Neuronal stem cell (in vitro differentiated cells): ENCODE results near the gene MRGPRF.

ENCODE experiments used
- DNase-seq: peaks from one replicate; pipeline ENCODE4 v3.0.0-alpha.2; 2013; ENCODE audit warnings: low spot score
- H2AFZ ChIP-seq: one replicate; pipeline ENCODE4 v1.6.1; 2013; ENCODE audit warnings: mild to moderate bottlenecking, low read length, inconsistent platforms
- H2AK5ac ChIP-seq: 2 replicates; pipeline ENCODE4 v1.6.1; 2013; ENCODE audit warnings: low read depth, mild to moderate bottlenecking, inconsistent platforms, low read length, moderate library complexity, mixed read lengths
- H2BK120ac ChIP-seq: 2 replicates; pipeline ENCODE4 v1.6.1; 2013; ENCODE audit warnings: low read depth, mild to moderate bottlenecking, inconsistent platforms, low read length, moderate library complexity, mixed read lengths
- H2BK12ac ChIP-seq: one replicate; pipeline ENCODE4 v1.6.1; 2013; ENCODE audit warnings: low read length, inconsistent platforms
- H2BK15ac ChIP-seq: 2 replicates; pipeline ENCODE4 v1.6.1; 2013; ENCODE audit warnings: mild to moderate bottlenecking, low read length, inconsistent platforms, mixed read lengths
- H2BK5ac ChIP-seq: one replicate; pipeline ENCODE4 v1.6.1; 2013; ENCODE audit warnings: inconsistent platforms, mild to moderate bottlenecking, low read length, moderate library complexity
- H3K14ac ChIP-seq: one replicate; pipeline ENCODE4 v1.6.1; 2013; ENCODE audit warnings: low read length, inconsistent platforms
- H3K18ac ChIP-seq: 2 replicates; pipeline ENCODE4 v1.6.1; 2013; ENCODE audit warnings: low read length, inconsistent platforms
- H3K23ac ChIP-seq: 2 replicates; pipeline ENCODE4 v1.6.1; 2013; ENCODE audit warnings: low read depth, mild to moderate bottlenecking, mixed read lengths, low read length, inconsistent platforms; ENCODE audit not compliant: poor library complexity
- H3K27ac ChIP-seq: replicated peaks from 3 replicates; pipeline ENCODE4 v1.5.1; 2013; ENCODE audit warnings: low read length, inconsistent platforms
- H3K27me3 ChIP-seq, 3 experiments: 2 replicates each; pipeline ENCODE4 v1.6.1; 2013; ENCODE audit warnings: low read length in 3 of 3, mild to moderate bottlenecking in 2 of 3, inconsistent platforms in 1 of 3, low read depth in 1 of 3, mixed read lengths in 1 of 3, moderate library complexity in 1 of 3; ENCODE audit not compliant: control insufficient read depth in 3 of 3, insufficient read depth in 3 of 3
- H3K36me3 ChIP-seq, 2 donors: replicated peaks in 1 of 2; 2 replicates each; pipeline ENCODE4 v1.6.1; 2013; ENCODE audit warnings: low read length in 2 of 2; ENCODE audit not compliant: control insufficient read depth in 2 of 2, insufficient read depth in 2 of 2
- H3K4ac ChIP-seq: 2 replicates; pipeline ENCODE4 v1.6.1; 2013; ENCODE audit warnings: inconsistent platforms, mild to moderate bottlenecking, low read length, moderate library complexity
- H3K4me1 ChIP-seq, 2 donors: 1 replicate in 1 of 2; 2 replicates in 1 of 2; pipeline ENCODE4 v1.6.1; 2013; ENCODE audit warnings: low read length in 2 of 2, low read depth in 1 of 2; ENCODE audit not compliant: control insufficient read depth in 2 of 2, insufficient read depth in 1 of 2
- H3K4me2 ChIP-seq: one replicate; pipeline ENCODE4 v1.6.1; 2013; ENCODE audit warnings: mild to moderate bottlenecking, low read length, inconsistent platforms; ENCODE audit not compliant: insufficient read depth, poor library complexity, severe bottlenecking
- H3K4me3 ChIP-seq, 2 donors: 2 replicates each; pipeline ENCODE4 v1.5.1; 2013; ENCODE audit warnings: low read length in 2 of 2, mild to moderate bottlenecking in 2 of 2, inconsistent platforms in 1 of 2, moderate library complexity in 1 of 2
- H3K79me1 ChIP-seq: one replicate; pipeline ENCODE4 v1.6.1; 2013; ENCODE audit warnings: low read depth, mild to moderate bottlenecking, inconsistent platforms, low read length, moderate library complexity
- H3K9ac ChIP-seq: one replicate; pipeline ENCODE4 v1.6.1; 2013; ENCODE audit warnings: mild to moderate bottlenecking, low read depth, low read length, inconsistent platforms; ENCODE audit not compliant: poor library complexity
- H3K9me3 ChIP-seq, 2 donors: replicated peaks in 1 of 2; 2 replicates each; pipeline versions ENCODE3 to v1.6.1; 2013; ENCODE audit warnings: low read length in 2 of 2, mild to moderate bottlenecking in 2 of 2, inconsistent platforms in 1 of 2, low read depth in 1 of 2, mixed read lengths in 1 of 2, moderate library complexity in 1 of 2; ENCODE audit not compliant: control insufficient read depth in 2 of 2, insufficient read depth in 1 of 2
- H4K8ac ChIP-seq: one replicate; pipeline ENCODE4 v1.6.1; 2013; ENCODE audit warnings: low read depth, mild to moderate bottlenecking, inconsistent platforms, low read length, moderate library complexity
- H4K91ac ChIP-seq: one replicate; pipeline ENCODE4 v1.6.1; 2013; ENCODE audit warnings: low read length, low read depth, mild to moderate bottlenecking, inconsistent platforms; ENCODE audit not compliant: poor library complexity
- WGBS, 2 donors: extraction: QIAGEN DNeasy Blood & Tissue Kit; methylation state at CpG; one replicate each; pipeline ENCODE4 v1.1.7; 2013; ENCODE audit warnings: missing lambda C conversion rate in 2 of 2, mixed read lengths in 1 of 2; ENCODE audit not compliant: insufficient read length in 2 of 2, insufficient replicate concordance in 1 of 2; ENCODE audit errors: extremely low coverage in 2 of 2; 5-methylcytosine and 5-hydroxymethylcytosine counted together

MRGPRF gene

GRCh38 chr11:69035150-69035945 lies 22.3 kb upstream of the MRGPRF start:
- Histone ChIP-seq H3K14ac (no peak overlapping the region), H3K4ac (no peak overlapping the region), H3K27me3 (peaks cover 0 to 2% (median 0%) of the 10 kb centered on the region in 3 experiments), H3K4me3 (no peak overlapping the region), H3K79me1 (no peaks in the 10 kb centered on the region), H2AK5ac (peak overlapping the region; percentile 74), H3K18ac (peak overlapping the region; percentile 50), H4K91ac (peak overlapping the region; percentile 11), H3K36me3 (no peaks in the 10 kb centered on the region), H3K9ac (no peak overlapping the region), H2BK12ac (peak overlapping the region; percentile 78), H2AFZ (peak overlapping the region; percentile 73), H2BK120ac (no peak overlapping the region), H2BK5ac (peak overlapping the region; percentile 87), H3K9me3 (no peaks in the 10 kb centered on the region), H3K23ac (peak overlapping the region; percentile 58), H3K4me2 (no peak overlapping the region), H3K27ac (no peak overlapping the region), H2BK15ac (peak overlapping the region; percentile 96), H4K8ac (peak overlapping the region; percentile 56), H3K4me1 (peaks cover 3 to 9% of the 10 kb centered on the region in 2 donors)
- no peak for DNase-seq
- no CpG with 5 or more reads among the region's 21 CpGs for WGBS, 2 donors

GRCh38 chr11:69034123-69034867 lies 21.2 kb upstream of the MRGPRF start:
- H3K23ac ChIP-seq, result peak overlapping the region; percentile 65
- no CpG with 5 or more reads among the region's 22 CpGs for WGBS, 2 donors
- no peaks in the 10 kb centered on the region for H3K36me3 ChIP-seq
- no peak overlapping the region for H3K14ac ChIP-seq
- no peak for DNase-seq
- no peak overlapping the region for H2BK5ac ChIP-seq
- H3K27me3 ChIP-seq, result peaks cover 0 to 4% (median 0%) of the 10 kb centered on the region in 3 experiments
- H4K91ac ChIP-seq, result no peak overlapping the region
- peak overlapping the region; percentile 61 for H2BK120ac ChIP-seq
- peak overlapping the region; percentile 90 for H2AK5ac ChIP-seq
- H3K9me3 ChIP-seq, result no peaks in the 10 kb centered on the region
- peak overlapping the region; percentile 91 for H2BK15ac ChIP-seq
- no peak overlapping the region for H3K4me3 ChIP-seq
- H2BK12ac ChIP-seq, result peak overlapping the region; percentile 30
- H3K27ac ChIP-seq, result no peak overlapping the region
- H3K4ac ChIP-seq, result peak overlapping the region; percentile 76
- no peak overlapping the region for H3K4me2 ChIP-seq
- peak overlapping the region; percentile 86 for H4K8ac ChIP-seq
- no peaks in the 10 kb centered on the region for H3K79me1 ChIP-seq
- H3K18ac ChIP-seq, result peak overlapping the region; percentile 85
- H3K4me1 ChIP-seq, result peaks cover 0 to 9% of the 10 kb centered on the region in 2 donors
- H2AFZ ChIP-seq, result peak overlapping the region; percentile 76
- H3K9ac ChIP-seq, result no peak overlapping the region

- Histone ChIP-seq H3K27me3 (peaks cover 0 to 4% (median 0%) of the 10 kb centered on the region in 3 experiments), H2BK15ac (no peak overlapping the region), H3K4ac (no peak overlapping the region), H3K4me3 (no peak overlapping the region), H3K27ac (no peak overlapping the region), H3K18ac (peak overlapping the region; percentile 55), H2BK12ac (no peak overlapping the region), H2BK5ac (no peak overlapping the region), H3K14ac (no peak overlapping the region), H3K23ac (no peak overlapping the region), H3K79me1 (no peaks in the 10 kb centered on the region), H2AK5ac (peak overlapping the region; percentile 90), H3K4me2 (no peak overlapping the region), H3K9me3 (no peaks in the 10 kb centered on the region), H3K36me3 (no peaks in the 10 kb centered on the region), H4K91ac (no peak overlapping the region), H2AFZ (no peak overlapping the region), H4K8ac (no peak overlapping the region), H3K9ac (no peak overlapping the region), H2BK120ac (no peak overlapping the region), H3K4me1 (peaks cover 0 to 9% of the 10 kb centered on the region in 2 donors)
- no CpG with 5 or more reads among the region's 11 CpGs for WGBS, 2 donors
- no peak for DNase-seq
Measured at GRCh38 chr11:69033431-69033830, 20.4 kb upstream of the MRGPRF start.

GRCh38 chr11:69032833-69033232 lies 19.8 kb upstream of the MRGPRF start:
- Histone ChIP-seq H4K91ac (no peak overlapping the region), H3K9me3 (no peaks in the 10 kb centered on the region), H3K4ac (no peak overlapping the region), H3K23ac (no peak overlapping the region), H3K27ac (no peak overlapping the region), H2AK5ac (no peak overlapping the region), H2BK12ac (no peak overlapping the region), H4K8ac (no peak overlapping the region), H3K4me1 (peaks cover 0 to 9% of the 10 kb centered on the region in 2 donors), H3K4me2 (no peak overlapping the region), H3K79me1 (no peaks in the 10 kb centered on the region), H2BK120ac (no peak overlapping the region), H3K14ac (no peak overlapping the region), H3K36me3 (no peaks in the 10 kb centered on the region), H2BK5ac (no peak overlapping the region), H3K27me3 (peaks cover 0 to 4% (median 0%) of the 10 kb centered on the region in 3 experiments), H3K4me3 (no peak overlapping the region), H2BK15ac (no peak overlapping the region), H3K9ac (no peak overlapping the region), H3K18ac (peak overlapping the region; percentile 55), H2AFZ (no peak overlapping the region)
- DNase-seq, result no peak
- WGBS, 2 donors, result no CpG with 5 or more reads among the region's 7 CpGs
